MM.1S (cell line): Measurements from ENCODE around the gene DMRTB1.

ENCODE experiments used
- DNase-seq: peaks from one replicate; pipeline ENCODE4 v3.0.0-alpha.2; 2015
- H2AFZ ChIP-seq: fragments of 300-600 bp; sonication (generic); 2 replicates; pipeline ENCODE4 v1.6.0; 2016; ENCODE audit warnings: antibody characterized with exemption, low read length
- H3F3A ChIP-seq: fragments of 300-600 bp; sonication (generic); 2 replicates; pipeline ENCODE4 v1.6.1; 2016; ENCODE audit warnings: mild to moderate bottlenecking, antibody characterized with exemption, low read length, moderate library complexity, mixed read lengths; ENCODE audit not compliant: insufficient read depth
- H3K27ac ChIP-seq: fragments of 300-600 bp; sonication (generic); 2 replicates; pipeline ENCODE4 v1.5.1; 2016; ENCODE audit warnings: mild to moderate bottlenecking, low read length
- H3K27me3 ChIP-seq: fragments of 300-600 bp; sonication (generic); replicated peaks from 2 replicates; pipeline ENCODE4 v1.6.0; 2016; ENCODE audit warnings: low read length; ENCODE audit not compliant: insufficient read depth
- H3K36me3 ChIP-seq: fragments of 300-600 bp; sonication (generic); replicated peaks from 2 replicates; pipeline ENCODE4 v1.6.1; 2016; ENCODE audit warnings: mild to moderate bottlenecking, low read length, mixed read lengths; ENCODE audit not compliant: insufficient read depth
- H3K4me1 ChIP-seq: fragments of 300-600 bp; sonication (generic); 2 replicates; pipeline ENCODE4 v1.6.1; 2016; ENCODE audit warnings: low read length, mixed read lengths
- H3K4me2 ChIP-seq: fragments of 300-600 bp; sonication (generic); 2 replicates; pipeline ENCODE4 v1.6.0; 2016; ENCODE audit warnings: low read depth, low read length
- H3K4me3 ChIP-seq: fragments of 300-600 bp; sonication (generic); 2 replicates; pipeline ENCODE4 v1.5.1; 2016; ENCODE audit warnings: low read length, mixed read lengths
- H3K79me2 ChIP-seq: fragments of 300-600 bp; sonication (generic); 2 replicates; pipeline ENCODE4 v1.6.1; 2016; ENCODE audit warnings: mixed run types, low read length, mixed read lengths
- H3K9ac ChIP-seq: fragments of 300-600 bp; sonication (generic); 2 replicates; pipeline ENCODE4 v1.6.1; 2016; ENCODE audit warnings: low read length, mixed read lengths
- H3K9me2 ChIP-seq: fragments of 300-600 bp; sonication (generic); replicated peaks from 2 replicates; pipeline ENCODE4 v1.6.1; 2016; ENCODE audit warnings: mild to moderate bottlenecking, low read length, mixed read lengths; ENCODE audit not compliant: insufficient read depth
- H3K9me3 ChIP-seq: fragments of 300-600 bp; sonication (generic); replicated peaks from 2 replicates; pipeline ENCODE4 v1.6.1; 2016; ENCODE audit warnings: mild to moderate bottlenecking, low read length, mixed read lengths; ENCODE audit not compliant: insufficient read depth
- H4K20me1 ChIP-seq: fragments of 300-600 bp; sonication (generic); 2 replicates; pipeline ENCODE4 v1.6.1; 2016; ENCODE audit warnings: mild to moderate bottlenecking, low read length, moderate library complexity, mixed read lengths; ENCODE audit not compliant: insufficient read depth
- CTCF ChIP-seq: fragments of 300-600 bp; sonication (generic); IDR thresholded peaks from 2 replicates; pipeline ENCODE4 v1.5.1; 2016; ENCODE audit warnings: antibody characterized with exemption, low read length, mixed read lengths
- EZH2 ChIP-seq: fragments of 300-600 bp; sonication (generic); optimal IDR thresholded peaks from 2 replicates; pipeline ENCODE3; 2017; ENCODE audit warnings: low read depth, mild to moderate bottlenecking, antibody characterized with exemption, low read length, mixed read lengths
- EZH2phosphoT487 ChIP-seq: fragments of 300-600 bp; sonication (generic); IDR thresholded peaks from 2 replicates; pipeline ENCODE4 v1.6.1; 2018; ENCODE audit warnings: antibody characterized with exemption, low read length

DMRTB1 gene

GRCh38 chr1:53484705-53485477 lies 25.7 kb downstream of the DMRTB1 start:
- Histone ChIP-seq H3K27me3 (peaks cover 32% of the 10 kb centered on the region), H4K20me1 (no peaks in the 10 kb centered on the region), H3K9ac (no peak overlapping the region), H3K79me2 (no peaks in the 10 kb centered on the region), H3K9me3 (no peaks in the 10 kb centered on the region), H3K36me3 (no peaks in the 10 kb centered on the region), H2AFZ (no peak overlapping the region; the same call in 1 of the 2 replicates), H3K4me3 (no peak overlapping the region), H3K4me2 (peak overlapping the region; percentile 81; the same call in 1 of the 2 replicates), H3F3A (no peaks in the 10 kb centered on the region), H3K27ac (no peak overlapping the region), H3K4me1 (no peaks in the 10 kb centered on the region), H3K9me2 (no peaks in the 10 kb centered on the region)
- no peak for DNase-seq
- TF ChIP-seq EZH2 (no peak), EZH2phosphoT487 (no peak), CTCF (no peak)

GRCh38 chr1:53485478-53486394 lies 26.5 kb downstream of the DMRTB1 start:
- Histone ChIP-seq H3F3A (no peaks in the 10 kb centered on the region), H3K4me1 (no peaks in the 10 kb centered on the region), H2AFZ (peak overlapping the region; percentile 44; the same call in 1 of the 2 replicates), H3K27me3 (peaks cover 32% of the 10 kb centered on the region), H3K9me3 (no peaks in the 10 kb centered on the region), H3K4me3 (0 out of 2 replicates have a peak overlapping the region, but pooled peaks have one; percentile 17), H3K4me2 (peak overlapping the region; percentile 81), H3K79me2 (no peaks in the 10 kb centered on the region), H4K20me1 (no peaks in the 10 kb centered on the region), H3K27ac (no peak overlapping the region), H3K9ac (no peak overlapping the region), H3K36me3 (no peaks in the 10 kb centered on the region), H3K9me2 (no peaks in the 10 kb centered on the region)
- TF ChIP-seq EZH2 (no peak), CTCF (peak; percentile 84)
- peak; percentile 76 for DNase-seq

GRCh38 chr1:53486395-53487026 lies 27.3 kb downstream of the DMRTB1 start:
- no peaks in the 10 kb centered on the region for H3K9me2 ChIP-seq
- no peak overlapping the region for H3K9ac ChIP-seq
- TF ChIP-seq EZH2phosphoT487 (no peak), CTCF (no peak), EZH2 (no peak)
- no peak for DNase-seq
- no peaks in the 10 kb centered on the region for H3K4me1 ChIP-seq
- H3K9me3 ChIP-seq = no peaks in the 10 kb centered on the region
- H4K20me1 ChIP-seq = no peaks in the 10 kb centered on the region
- no peaks in the 10 kb centered on the region for H3K79me2 ChIP-seq
- H3K36me3 ChIP-seq = no peaks in the 10 kb centered on the region
- H3K27me3 ChIP-seq = peaks cover 32% of the 10 kb centered on the region
- H3K27ac ChIP-seq = no peak overlapping the region
- H3K4me2 ChIP-seq = no peak overlapping the region
- no peak overlapping the region for H3K4me3 ChIP-seq
- H2AFZ ChIP-seq = 0 out of 2 replicates have a peak overlapping the region, but pooled peaks have one; percentile 9
- no peaks in the 10 kb centered on the region for H3F3A ChIP-seq
